ENCODE measurements around the gene TRMT61A.

GRCh38 chr14:103495854-103496253, 33.1 kb upstream of the TRMT61A start:
- TF ChIP-seq, protein P1, sequence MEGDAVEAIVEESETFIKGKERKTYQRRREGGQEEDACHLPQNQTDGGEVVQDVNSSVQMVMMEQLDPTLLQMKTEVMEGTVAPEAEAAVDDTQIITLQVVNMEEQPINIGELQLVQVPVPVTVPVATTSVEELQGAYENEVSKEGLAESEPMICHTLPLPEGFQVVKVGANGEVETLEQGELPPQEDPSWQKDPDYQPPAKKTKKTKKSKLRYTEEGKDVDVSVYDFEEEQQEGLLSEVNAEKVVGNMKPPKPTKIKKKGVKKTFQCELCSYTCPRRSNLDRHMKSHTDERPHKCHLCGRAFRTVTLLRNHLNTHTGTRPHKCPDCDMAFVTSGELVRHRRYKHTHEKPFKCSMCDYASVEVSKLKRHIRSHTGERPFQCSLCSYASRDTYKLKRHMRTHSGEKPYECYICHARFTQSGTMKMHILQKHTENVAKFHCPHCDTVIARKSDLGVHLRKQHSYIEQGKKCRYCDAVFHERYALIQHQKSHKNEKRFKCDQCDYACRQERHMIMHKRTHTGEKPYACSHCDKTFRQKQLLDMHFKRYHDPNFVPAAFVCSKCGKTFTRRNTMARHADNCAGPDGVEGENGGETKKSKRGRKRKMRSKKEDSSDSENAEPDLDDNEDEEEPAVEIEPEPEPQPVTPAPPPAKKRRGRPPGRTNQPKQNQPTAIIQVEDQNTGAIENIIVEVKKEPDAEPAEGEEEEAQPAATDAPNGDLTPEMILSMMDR (conservative IDR thresholded peaks at IDR 0.05) = no peak
- no peak for TF ChIP-seq ZFX (IDR thresholded peaks at IDR 0.05)

Measured in C4-2B (cell line).